CD4-positive, alpha-beta T cell treated with Interleukin-6 for 4 hours (primary cell): ENCODE data around the gene RHO.

Source experiments
- DNase-seq: peaks from one replicate; pipeline ENCODE4 v3.0.0-alpha.2; 2020; ENCODE audit warnings: mixed read lengths

RHO gene

GRCh38 chr3:129563332-129563731, 34.9 kb downstream of the RHO start:
- no peak for DNase-seq

- DNase-seq = no peak
Observed at GRCh38 chr3:129563850-129564535, 35.6 kb downstream of the RHO start.

DNA sequence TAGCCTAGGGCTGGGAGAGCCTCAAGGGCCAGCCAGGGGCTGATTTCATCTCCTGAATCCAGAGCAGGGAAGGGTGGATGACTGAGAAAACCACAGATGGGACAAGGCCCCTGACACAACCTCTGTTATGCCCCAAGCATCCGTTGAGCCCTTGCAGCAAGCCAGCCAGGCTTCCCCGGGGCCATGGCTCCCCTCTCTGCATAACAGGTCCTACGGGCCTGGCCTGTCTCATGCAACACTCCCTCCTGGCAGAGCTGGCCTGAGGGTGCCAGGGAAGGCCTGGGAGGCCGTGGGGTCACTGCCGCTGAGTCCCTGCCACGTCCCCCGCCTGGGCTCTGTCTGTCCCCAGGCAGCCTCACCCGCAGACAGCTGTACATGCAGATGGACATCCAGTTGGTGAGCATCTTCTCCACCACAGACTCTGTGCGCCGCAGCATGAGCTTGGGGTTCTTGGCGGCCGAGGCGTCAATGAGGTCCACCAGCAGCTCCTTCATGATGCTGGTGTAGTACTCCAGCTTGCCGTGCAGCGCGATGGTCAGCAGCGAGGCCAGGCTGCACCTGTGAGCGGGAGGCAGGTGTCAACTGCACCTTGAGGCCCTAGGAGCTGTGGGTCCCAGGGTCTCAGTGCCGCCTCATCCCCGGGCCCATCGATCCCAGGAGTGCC, 36.7 kb downstream of the RHO start:
- no peak for DNase-seq

DNA sequence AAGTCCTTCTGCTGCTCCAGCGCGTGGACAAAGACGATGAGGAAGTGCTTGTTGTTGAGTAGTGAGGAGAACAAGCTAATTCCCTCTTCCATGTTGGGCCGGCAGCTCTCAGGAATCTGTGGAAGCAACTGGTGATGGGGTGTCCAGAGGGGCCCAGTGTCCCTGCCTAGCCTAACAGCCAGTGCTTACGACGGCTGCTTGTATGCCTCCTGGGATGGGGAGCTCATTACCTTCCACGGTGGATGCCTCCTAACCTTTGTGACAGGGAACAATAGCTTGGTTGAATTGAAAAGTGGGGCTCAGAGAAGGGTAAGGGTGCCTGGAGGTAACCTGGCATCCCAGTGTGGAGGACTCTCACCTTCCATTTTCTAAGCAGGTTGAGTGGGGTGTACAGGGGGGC, 37.5 kb downstream of the RHO start:
- DNase-seq = no peak

DNA sequence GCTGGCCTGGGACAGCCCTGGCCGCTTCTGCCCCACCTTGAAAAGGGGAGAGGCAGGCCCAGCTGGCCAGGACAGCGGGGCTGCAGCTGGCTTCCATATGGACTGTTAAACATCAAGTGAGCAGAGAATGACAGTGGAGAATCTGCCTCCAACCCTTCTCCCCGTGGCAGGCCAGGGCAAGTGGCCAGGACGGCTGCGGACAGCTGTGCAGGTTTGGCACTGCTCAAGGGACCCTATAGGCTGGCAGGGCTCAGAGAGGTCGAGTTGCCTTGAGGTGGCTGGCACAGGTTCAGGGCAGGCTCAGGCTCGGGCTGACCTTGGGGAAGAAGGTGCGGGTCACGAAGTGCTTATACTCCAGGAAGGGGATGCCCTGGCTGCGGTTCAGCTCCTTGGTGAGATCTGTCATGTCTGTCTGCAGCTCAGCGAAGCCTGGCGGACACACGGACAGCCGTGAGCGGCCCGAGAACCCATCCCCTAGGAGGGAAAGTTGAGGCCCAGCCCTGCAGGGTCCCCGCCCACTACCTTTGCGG, 38.8 kb downstream of the RHO start:
- DNase-seq = no peak

- no peak for DNase-seq
Observed at GRCh38 chr3:129567939-129568338, 39.5 kb downstream of the RHO start.

- DNase-seq = no peak
Observed at GRCh38 chr3:129569856-129570255, 41.4 kb downstream of the RHO start.

- DNase-seq = no peak
Observed at GRCh38 chr3:129571605-129572547, 43.4 kb downstream of the RHO start.

DNA sequence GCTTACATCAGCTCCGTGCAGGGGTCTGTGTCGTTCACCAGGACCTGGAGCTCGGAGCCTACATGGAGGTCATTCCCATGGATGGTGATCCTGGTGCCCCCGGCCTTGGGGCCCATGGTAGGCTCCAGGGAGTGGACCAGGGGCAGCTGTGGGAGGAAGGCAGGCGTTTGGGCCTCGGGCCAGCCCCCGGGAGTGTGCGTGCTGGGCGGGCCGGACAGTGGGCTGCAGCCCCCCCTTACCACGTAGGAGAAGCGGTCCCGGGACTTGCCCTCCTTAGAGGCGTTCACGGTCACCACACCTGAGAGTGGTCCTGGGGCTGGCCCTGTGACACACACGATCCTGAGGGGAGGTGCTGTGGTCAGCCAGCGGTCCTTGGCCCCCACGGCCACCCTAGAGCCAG, 44.2 kb downstream of the RHO start:
- DNase-seq = no peak

GRCh38 chr3:129573493-129573892, 45.1 kb downstream of the RHO start:
- no peak for DNase-seq

GRCh38 chr3:129574206-129574605, 45.8 kb downstream of the RHO start:
- no peak for DNase-seq

GRCh38 chr3:129575233-129575996, 47.0 kb downstream of the RHO start:
- no peak for DNase-seq

GRCh38 chr3:129575997-129576384, 47.6 kb downstream of the RHO start:
- DNase-seq = no peak

- peak; percentile 75 for DNase-seq
Observed at GRCh38 chr3:129576514-129577352, 48.3 kb downstream of the RHO start.

DNA sequence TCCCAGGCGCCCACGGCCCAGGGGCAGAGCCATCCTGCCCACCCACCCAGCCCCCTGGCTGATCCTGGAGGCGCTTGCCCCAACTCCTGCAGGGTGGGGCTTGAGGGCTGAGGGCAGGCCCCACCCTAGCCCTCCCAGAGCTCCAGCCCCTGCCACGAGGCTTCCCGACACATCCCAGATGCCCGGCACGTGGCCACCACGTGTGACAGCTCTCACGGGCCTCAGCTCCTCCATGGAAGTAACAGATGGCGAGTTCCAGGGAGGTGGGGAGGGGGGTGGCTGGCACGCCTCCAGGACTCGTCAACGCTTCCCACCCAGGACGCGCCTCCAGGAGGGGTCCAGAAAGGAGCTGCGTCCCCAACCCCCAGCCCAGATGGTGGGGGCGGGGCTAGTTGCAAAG, 48.9 kb downstream of the RHO start:
- no peak for DNase-seq

DNA sequence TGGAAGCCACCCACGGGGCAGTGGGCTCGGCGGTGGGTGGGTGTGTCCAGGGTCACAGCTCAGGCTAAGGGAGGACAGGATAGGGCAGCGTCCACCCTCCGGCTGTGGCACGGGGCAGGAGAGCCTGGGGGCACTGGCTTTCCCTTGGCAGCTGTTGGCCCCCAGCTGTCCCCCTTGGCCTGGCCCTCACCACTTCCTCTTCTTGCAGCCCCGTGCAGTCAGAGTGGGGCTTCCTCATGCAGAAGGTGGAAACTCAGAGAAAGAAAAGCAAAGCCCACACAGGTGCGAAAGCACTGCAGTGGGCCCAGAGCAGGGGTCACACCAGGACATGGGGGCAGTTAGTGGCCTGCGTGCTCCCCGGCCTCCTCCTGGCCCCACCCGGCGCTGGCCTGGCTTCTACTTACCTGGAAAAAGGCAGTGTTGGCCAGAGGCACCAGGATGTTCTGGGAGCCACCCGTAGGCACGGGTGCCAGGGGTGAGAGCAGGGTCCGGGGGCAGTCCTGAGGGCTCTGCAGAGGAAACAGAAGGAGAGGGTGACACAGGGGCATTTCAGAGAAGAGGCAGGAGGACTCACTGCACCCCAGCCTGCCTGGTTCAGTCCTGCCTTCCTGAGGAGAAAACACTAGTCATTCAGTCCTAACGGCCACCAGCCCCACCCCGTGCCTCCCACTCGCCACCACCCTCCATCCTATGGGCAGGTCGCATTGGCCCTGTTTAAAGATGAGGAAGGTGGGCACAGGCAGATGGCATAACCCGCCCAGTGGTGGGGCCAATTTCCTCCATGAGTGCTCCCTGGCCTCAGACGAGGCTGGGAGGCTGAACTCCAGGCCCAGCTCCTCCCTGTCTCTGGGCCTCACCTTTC, 49.7 kb downstream of the RHO start:
- peak; percentile 19 for DNase-seq

DNA sequence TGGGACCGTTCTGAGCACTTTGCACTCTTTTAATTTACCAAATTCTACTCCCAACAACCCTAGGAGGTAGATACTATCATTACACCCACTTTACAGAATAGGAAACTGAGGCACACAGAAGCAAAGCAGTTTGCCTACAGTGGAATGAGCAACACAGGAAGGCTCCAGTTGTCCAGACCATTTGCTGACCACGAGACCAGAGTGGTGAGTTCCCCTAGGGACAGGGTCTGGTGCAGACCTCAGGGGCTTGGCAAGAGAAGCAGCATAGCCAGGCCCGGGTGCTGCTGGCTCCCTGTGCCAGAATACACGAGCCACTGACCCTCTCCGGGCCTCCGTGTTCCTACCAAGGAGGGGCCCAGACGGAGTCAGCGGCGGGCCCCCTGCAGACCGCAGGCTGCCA, 51.6 kb downstream of the RHO start:
- DNase-seq = no peak

DNA sequence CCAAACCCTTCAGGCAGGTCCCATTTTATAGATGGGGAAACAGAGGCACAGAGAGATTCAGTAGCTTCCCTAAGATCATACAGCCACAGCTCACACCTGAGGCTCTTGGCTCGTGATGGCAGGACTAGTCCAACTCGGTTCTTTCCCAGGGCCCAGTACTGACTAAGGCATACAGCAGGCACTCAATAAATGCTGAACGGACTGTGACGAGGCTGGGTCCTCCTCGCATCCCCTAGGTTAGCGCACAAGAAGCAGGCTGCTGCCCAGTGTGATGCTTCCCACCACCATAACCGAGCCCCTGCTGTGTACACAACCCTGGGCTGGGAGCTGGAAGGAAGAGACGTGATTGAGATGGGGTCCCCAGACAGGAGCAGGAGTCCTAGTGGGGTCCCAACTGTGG, 53.2 kb downstream of the RHO start:
- no peak for DNase-seq

- DNase-seq = no peak
Observed at GRCh38 chr3:129582799-129583198, 54.4 kb downstream of the RHO start.

DNA sequence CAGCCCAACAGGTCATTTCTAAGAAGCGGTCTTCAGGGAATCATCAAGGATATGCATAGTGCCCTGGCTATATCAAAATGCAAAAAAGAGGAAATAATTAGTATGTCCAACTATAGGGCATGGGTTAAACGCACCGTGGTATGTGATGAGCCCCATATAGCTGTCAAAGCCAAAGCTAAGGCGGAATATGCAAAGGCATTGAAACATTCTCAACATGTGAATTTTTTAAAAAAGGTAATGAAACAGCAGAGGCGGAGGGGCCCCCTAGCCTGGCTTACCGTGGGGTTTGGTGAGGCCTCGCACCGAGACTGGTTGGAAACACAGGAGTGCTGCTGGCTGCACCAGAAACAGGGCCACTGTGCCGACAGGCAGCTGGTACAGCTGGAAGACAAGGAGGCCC, 54.9 kb downstream of the RHO start:
- no peak for DNase-seq

DNA sequence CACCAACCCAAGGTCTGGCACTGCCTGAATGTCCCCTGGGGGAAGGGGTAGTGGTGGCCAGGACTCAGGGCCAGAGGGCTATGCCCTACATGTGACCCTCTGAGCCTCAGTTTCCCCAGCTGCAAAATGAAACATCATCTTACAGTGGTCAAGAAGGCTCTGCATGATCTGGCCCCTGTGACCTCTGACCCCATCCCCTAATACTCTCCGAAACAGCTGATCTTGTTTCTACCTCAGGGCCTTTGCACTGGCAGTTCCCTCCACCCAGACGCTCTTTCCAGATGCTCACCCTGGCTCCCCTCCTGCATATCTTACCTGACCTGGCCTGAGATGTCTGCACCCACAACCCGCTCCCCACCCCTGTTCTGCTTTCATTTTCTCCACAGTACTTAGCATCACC, 56.2 kb downstream of the RHO start:
- no peak for DNase-seq
